Common myeloid progenitor, CD34-positive (primary cell): ENCODE results near the gene DMRTA1. TPM values are rescaled to one million over a fixed set of nuclear protein-coding genes. Genes with fewer than 3 reads are reported as not detected.

Experiments
- CTCF ChIA-PET: fragments of 350-600 bp; sonication (Branson Sonifier 250); formaldehyde crosslinking; loops from one replicate; lab custom pipeline; 2021; ENCODE audit warnings: antibody characterized with exemption; lab: Charles Lee
- POLR2A ChIA-PET: fragments of 350-600 bp; sonication (Branson Sonifier 250); formaldehyde crosslinking; loops from one replicate; lab custom pipeline; 2021; ENCODE audit warnings: antibody characterized with exemption; lab: Charles Lee
- DNase-seq, 3 donors: peaks; one replicate each; pipeline versions ENCODE4 v3.0.0 to v3.0.0-alpha.2; 2013
- H3K27ac ChIP-seq, 2 experiments: 1 replicate in 1 of 2; 2 replicates in 1 of 2; pipeline ENCODE4 v1.7.0; 2013; ENCODE audit warnings: inconsistent platforms in 2 of 2, low read length in 2 of 2, mild to moderate bottlenecking in 2 of 2, low read depth in 1 of 2, moderate library complexity in 1 of 2; ENCODE audit not compliant: severe bottlenecking in 2 of 2, insufficient read depth in 1 of 2, poor library complexity in 1 of 2
- H3K27me3 ChIP-seq, 5 experiments: replicated peaks in 2 of 5; 1 replicate in 3 of 5; 2 replicates in 2 of 5; pipeline versions ENCODE4 v1.6.1 to v1.7.0; 2013; ENCODE audit warnings: low read length in 4 of 5, mild to moderate bottlenecking in 2 of 5, moderate library complexity in 2 of 5, inconsistent platforms in 1 of 5; ENCODE audit not compliant: insufficient read depth in 5 of 5, control insufficient read depth in 4 of 5
- H3K36me3 ChIP-seq, 4 experiments: 1 replicate in 2 of 4; 2 replicates in 2 of 4; pipeline versions ENCODE4 v1.6.1 to v1.7.0; 2013; ENCODE audit warnings: low read length in 3 of 4, control low read depth in 1 of 4, mild to moderate bottlenecking in 1 of 4; ENCODE audit not compliant: control insufficient read depth in 4 of 4, insufficient read depth in 4 of 4
- H3K4me1 ChIP-seq, 4 experiments: 1 replicate in 3 of 4; 2 replicates in 1 of 4; pipeline versions ENCODE4 v1.6.1 to v1.7.1; 2013; ENCODE audit warnings: low read length in 3 of 4, mild to moderate bottlenecking in 3 of 4, control low read depth in 1 of 4, inconsistent platforms in 1 of 4, moderate library complexity in 1 of 4; ENCODE audit not compliant: control insufficient read depth in 4 of 4, insufficient read depth in 4 of 4; ENCODE audit errors: control extremely low read depth in 1 of 4
- H3K4me3 ChIP-seq, 7 experiments: 1 replicate in 4 of 7; 2 replicates in 3 of 7; pipeline versions ENCODE4 v1.5.1 to v1.7.0; 2013; ENCODE audit warnings: mild to moderate bottlenecking in 7 of 7, low read length in 6 of 7, moderate library complexity in 6 of 7, inconsistent platforms in 2 of 7, low read depth in 2 of 7, control low read depth in 1 of 7; ENCODE audit not compliant: insufficient read depth in 4 of 7, control insufficient read depth in 1 of 7; ENCODE audit errors: extremely low read depth in 1 of 7
- H3K9me3 ChIP-seq, 5 experiments: 1 replicate in 4 of 5; 2 replicates in 1 of 5; pipeline versions ENCODE4 v1.6.1 to v1.7.1; 2013; ENCODE audit warnings: low read length in 4 of 5, mild to moderate bottlenecking in 2 of 5, inconsistent platforms in 1 of 5, low read depth in 1 of 5, moderate library complexity in 1 of 5; ENCODE audit not compliant: control insufficient read depth in 4 of 5, insufficient read depth in 2 of 5; ENCODE audit errors: control extremely low read depth in 1 of 5
- WGBS: methylation state at CpG from one replicate; pipeline ENCODE4 v1.1.5; 2013; ENCODE audit not compliant: insufficient coverage; 5-methylcytosine and 5-hydroxymethylcytosine counted together
- polyA plus RNA-seq: library from polyadenylated mRNA; unstranded; fragments of 120-200 nt; gene quantifications from one replicate; pipeline ENCODE4 v1.2.1, GENCODE V29; 2013

Gene DMRTA1
- 0.13 TPM for polyA plus RNA-seq

DNA sequence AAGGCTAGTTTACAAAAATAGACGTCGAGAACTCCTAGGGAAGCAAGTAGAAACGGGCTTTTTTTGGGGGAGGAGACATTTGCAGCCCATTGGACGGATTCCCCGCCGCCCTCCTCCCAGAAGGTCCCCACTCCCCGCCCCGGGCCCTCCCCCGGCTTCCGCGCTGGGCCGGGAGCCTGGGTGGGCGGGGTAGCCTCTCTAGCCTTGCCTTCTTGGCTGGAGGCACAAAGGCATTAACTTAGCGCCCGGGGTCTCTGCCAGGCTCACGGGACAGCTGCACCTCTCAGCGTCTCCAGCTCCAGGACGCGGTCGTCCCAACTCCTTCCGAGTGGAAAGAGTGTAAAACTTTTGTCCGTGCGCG lies at the start of gene DMRTA1:
Gene DMRTA1, plus strand, starts transcription at position 236 of the 361 bp plus-strand sequence. CDS start 242 bp downstream, outside the sequence.
- Histone ChIP-seq H3K4me3 (peak within 1 kb of the TSS; percentile 25 to 84 (median 72)), H3K4me1 (peaks cover 0 to 18% (median 12%) of the 10 kb centered on the region in 4 experiments), H3K36me3 (no peaks in the 10 kb centered on the region), H3K27ac (no peak within 1 kb of the TSS), H3K27me3 (peaks cover 0 to 22% (median 12%) of the 10 kb centered on the region in 5 experiments), H3K9me3 (peaks cover 0 to 5% (median 2%) of the 10 kb centered on the region in 5 experiments)
- DNase-seq, result peak; percentile 62 to 73 (median 65)
- 0% methylated on average over 24 of the region's 24 CpGs for WGBS
- ChIA-PET POLR2A (no interaction called here), CTCF (interaction anchor here (1.1 to 2.1 kb wide), 2 partner anchors 9 to 139 kb away, joined by 3 to 6 read pairs; no protein-coding TSS in a partner anchor)

DNA sequence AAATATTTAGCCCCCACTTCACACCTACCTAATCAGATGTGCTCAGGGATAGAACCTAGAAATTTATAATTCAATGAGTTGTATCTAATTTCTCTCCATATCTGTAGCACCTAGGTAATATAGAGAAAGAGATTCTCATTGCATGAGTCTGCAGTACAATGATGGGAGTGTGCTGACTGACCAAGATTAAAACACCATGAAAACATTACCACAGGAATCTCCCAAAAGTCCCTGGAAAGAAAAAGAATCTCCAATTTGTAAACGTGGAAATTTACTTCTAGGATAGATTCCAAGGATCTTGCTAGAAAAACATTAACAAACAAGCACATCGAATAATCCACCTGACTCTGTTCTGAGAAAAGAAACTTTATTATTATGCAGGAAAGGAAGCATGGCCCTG lies 45.0 kb upstream of the DMRTA1 start:
- peaks cover 0 to 3% (median 0%) of the 10 kb centered on the region in 5 experiments for H3K9me3 ChIP-seq
- ChIA-PET POLR2A (no interaction called here), CTCF (no interaction called here)
- no peak for DNase-seq
- H3K36me3 ChIP-seq, result no peaks in the 10 kb centered on the region
- no peak overlapping the region for H3K27ac ChIP-seq
- H3K27me3 ChIP-seq, result no peaks in the 10 kb centered on the region
- no peak overlapping the region for H3K4me3 ChIP-seq
- no CpG with 5 or more reads among the region's 2 CpGs for WGBS
- H3K4me1 ChIP-seq, result no peaks in the 10 kb centered on the region

- no peaks in the 10 kb centered on the region for H3K4me1 ChIP-seq
- no peak overlapping the region for H3K27ac ChIP-seq
- DNase-seq, result no peak
- CTCF ChIA-PET, result no interaction called here
- no peaks in the 10 kb centered on the region for H3K36me3 ChIP-seq
- H3K4me3 ChIP-seq, result no peak overlapping the region
- POLR2A ChIA-PET, result no interaction called here
- H3K27me3 ChIP-seq, result no peaks in the 10 kb centered on the region
- WGBS, result 94% methylated on average over 12 of the region's 13 CpGs
- H3K9me3 ChIP-seq, result peaks cover 0 to 3% (median 0%) of the 10 kb centered on the region in 5 experiments
Observed at GRCh38 chr9:22405869-22406659, 40.6 kb upstream of the DMRTA1 start.

- peak in 2 of 3 donors; percentile 7 to 27 for DNase-seq
- Histone ChIP-seq H3K4me1 (peaks cover 0 to 8% (median 5%) of the 10 kb centered on the region in 4 experiments), H3K36me3 (no peaks in the 10 kb centered on the region), H3K4me3 (no peak overlapping the region), H3K27me3 (no peaks in the 10 kb centered on the region), H3K27ac (no peak overlapping the region), H3K9me3 (no peaks in the 10 kb centered on the region)
- CTCF ChIA-PET, result no interaction called here
- 100% methylated on average over 1 of the region's 1 CpG for WGBS
- POLR2A ChIA-PET, result no interaction called here
Observed at GRCh38 chr9:22413884-22414283, 32.7 kb upstream of the DMRTA1 start.

GRCh38 chr9:22415941-22416691 lies 30.5 kb upstream of the DMRTA1 start:
- POLR2A ChIA-PET, result no interaction called here
- DNase-seq, result no peak

GRCh38 chr9:22416692-22417060 lies 29.9 kb upstream of the DMRTA1 start:
- no peaks in the 10 kb centered on the region for H3K27me3 ChIP-seq
- POLR2A ChIA-PET, result no interaction called here

More at GRCh38 chr9:22415941-22416691, 30.5 kb upstream of the DMRTA1 start:
- CTCF ChIA-PET, result no interaction called here
- Histone ChIP-seq H3K4me3 (no peak overlapping the region), H3K36me3 (no peaks in the 10 kb centered on the region), H3K27ac (no peak overlapping the region), H3K27me3 (no peaks in the 10 kb centered on the region), H3K4me1 (peaks cover 0 to 8% (median 5%) of the 10 kb centered on the region in 4 experiments), H3K9me3 (no peaks in the 10 kb centered on the region)
- WGBS, result 90% methylated on average over 2 of the region's 5 CpGs

GRCh38 chr9:22423566-22423965 lies 23.1 kb upstream of the DMRTA1 start:
- POLR2A ChIA-PET, result no interaction called here

More at GRCh38 chr9:22416692-22417060, 29.9 kb upstream of the DMRTA1 start:
- Histone ChIP-seq H3K4me3 (no peak overlapping the region), H3K27ac (no peak overlapping the region), H3K36me3 (no peaks in the 10 kb centered on the region), H3K4me1 (peaks cover 0 to 8% (median 5%) of the 10 kb centered on the region in 4 experiments), H3K9me3 (no peaks in the 10 kb centered on the region)
- CTCF ChIA-PET, result no interaction called here
- DNase-seq, result peak in 2 of 3 donors; percentile 48 to 63
- WGBS, result 0% methylated on average over 1 of the region's 1 CpG

More at GRCh38 chr9:22423566-22423965, 23.1 kb upstream of the DMRTA1 start:
- no peak for DNase-seq
- CTCF ChIA-PET, result no interaction called here
- Histone ChIP-seq H3K27ac (no peak overlapping the region), H3K9me3 (no peaks in the 10 kb centered on the region), H3K27me3 (no peaks in the 10 kb centered on the region), H3K36me3 (no peaks in the 10 kb centered on the region), H3K4me3 (no peak overlapping the region), H3K4me1 (no peaks in the 10 kb centered on the region)
- no CpG with 5 or more reads among the region's 1 CpG for WGBS
